SK-MEL-5 (cell line): ENCODE measurements around the gene PSAP. TPM values are rescaled to one million over a fixed set of nuclear protein-coding genes. Genes with fewer than 3 reads are reported as not detected.
A peak's percentile ranks its signal among the peaks of the same experiment; 100 is the strongest.

Experiments
- DNase-seq: peaks from one replicate; pipeline ENCODE4 v3.0.0-alpha.2; 2016; ENCODE audit warnings: low read depth, low spot score
- in situ Hi-C: cut with HindIII; loops from 2 replicates; pipeline ENCODE4 v1.10.0; 2016; ENCODE audit warnings: low sequenced_read_pairs, high pct_unique_total_duplicates, low pct_unique_long_range_greater_than_20kb
- small RNA-seq, 2 experiments: library from RNA; depleted of rRNA; stranded (forward); fragments of <200 nt; gene quantifications; one replicate each; pipeline ENCODE3, GENCODE V24; 2014
- total RNA-seq: library from RNA; depleted of rRNA; stranded (reverse); fragments of >200 nt; shearing (Covaris generic); gene quantifications from 2 replicates; pipeline ENCODE4 v1.2.3, GENCODE V29; 2014; rRNA removed

PSAP gene
- total RNA-seq, 1 experiment from 2014 or later = 1,457 TPM

- in situ Hi-C loops = no loop called here
- no peak for DNase-seq
These were observed 80.8 kb downstream of the PSAP start for GRCh38 chr10:71770255-71770654.

GRCh38 chr10:71769279-71769823, 81.7 kb downstream of the PSAP start:
- DNase-seq = no peak
- in situ Hi-C loops = no loop called here

- peak; percentile 12 for DNase-seq
- in situ Hi-C loops = no loop called here
These were observed 83.5 kb downstream of the PSAP start for GRCh38 chr10:71767420-71768035.

- DNase-seq = no peak
- in situ Hi-C loops = no loop called here
These were observed 84.2 kb downstream of the PSAP start for GRCh38 chr10:71766717-71767419.

Small RNA genes lying within 50 kb of the gene (small RNA-seq; reads per million reads assigned to genes)
- gene MIR7152 (0 reads per million in 2 experiments), gene RNU7-38P (0 to 0.10 reads per million in 2 experiments)

Other genes starting within 250 kb of the PSAP start
- not detected in 2 replicates for gene C10orf105, start 131.5 kb downstream of the PSAP start, total RNA-seq
- gene VSIR, start 77.7 kb downstream of the PSAP start, total RNA-seq = 0.40 and 1.2 TPM in 2 replicates
- 3.1 and 3.5 TPM in 2 replicates for gene CHST3, start 113.1 kb upstream of the PSAP start, total RNA-seq
- gene SPOCK2, start 237.3 kb upstream of the PSAP start, total RNA-seq = 0.05 and 0.24 TPM in 2 replicates